GM21619 (cell line): ENCODE results near the gene MRTFA.
"Not testable (repeated sequence)": the region's sequence is repeated elsewhere in the genome, so short reads cannot be mapped to it uniquely, and the experiment has no call there.

Experiments used
- ATAC-seq: cut with Tn5 transposase; IDR thresholded peaks from one replicate; pipeline ENCODE4 v1.9.1; 2021; ENCODE audit not compliant: unreplicated experiment

The MRTFA gene

DNA sequence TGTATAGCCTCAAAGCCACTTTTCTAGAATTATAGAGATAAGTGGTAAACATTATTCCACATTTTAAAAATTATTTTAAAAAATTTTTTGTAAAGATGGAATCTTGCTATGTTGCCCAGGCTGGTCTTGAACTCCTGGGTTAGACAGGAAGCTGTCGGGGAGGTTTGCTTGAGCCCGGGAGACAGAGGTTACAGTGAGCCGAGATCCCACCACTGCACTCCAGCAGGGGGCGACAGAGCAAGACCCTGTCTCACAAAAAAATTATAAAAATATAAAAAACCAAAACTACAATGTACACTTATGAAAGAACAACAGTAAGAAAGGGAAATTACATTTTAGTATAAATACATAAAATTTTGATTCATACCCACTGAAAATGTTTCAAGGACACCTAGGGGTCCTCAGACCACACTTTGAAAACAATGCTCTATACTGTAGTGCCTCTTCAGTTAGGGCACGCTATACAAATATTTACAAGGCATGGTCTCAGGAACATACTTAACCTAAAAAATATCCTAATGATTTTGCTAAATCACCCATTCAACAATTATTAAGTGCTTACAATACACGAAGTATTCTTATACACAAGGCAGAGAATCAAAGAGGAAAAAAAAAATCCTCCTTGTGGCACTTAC lies 111.2 kb downstream of the MRTFA start:
- no peak for ATAC-seq

DNA sequence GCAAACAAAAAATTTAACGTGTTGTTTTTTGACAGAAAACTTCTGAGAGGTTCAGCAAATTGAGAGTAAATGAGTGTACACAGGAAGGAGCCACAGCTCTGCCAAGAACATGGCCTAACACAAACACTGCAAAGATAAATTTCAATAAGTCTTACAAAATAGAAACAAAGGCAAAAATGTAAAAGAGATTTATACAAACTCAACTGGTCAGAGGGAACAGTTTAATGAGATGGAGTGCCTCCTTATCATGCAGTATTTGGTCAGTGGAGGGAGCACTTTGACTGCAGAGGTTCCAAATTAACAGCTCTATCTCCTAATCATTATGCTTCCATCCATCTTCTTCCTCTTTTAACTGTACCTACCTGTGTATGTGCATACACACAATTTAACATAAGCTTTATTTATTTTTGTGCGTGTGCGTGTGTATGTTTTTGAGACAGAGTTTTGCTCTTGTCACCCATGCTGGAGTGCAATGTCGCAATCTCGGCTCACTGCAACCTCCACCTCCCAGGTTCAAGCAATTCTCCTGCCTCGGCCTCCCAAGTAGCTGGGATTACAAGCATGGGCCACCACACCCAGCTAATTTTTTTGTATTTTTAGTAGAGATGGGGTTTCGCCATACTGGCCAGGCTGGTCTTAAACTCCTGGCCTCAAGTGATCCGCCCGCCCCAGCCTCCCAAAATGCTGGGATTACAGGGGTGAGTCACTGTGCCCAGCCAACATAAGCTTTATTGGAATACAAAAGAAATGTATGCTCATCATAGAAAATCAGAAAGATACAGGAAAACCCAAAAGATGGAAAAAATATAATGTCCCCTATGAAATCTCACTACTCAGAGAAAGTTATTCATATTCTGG lies 111.9 kb downstream of the MRTFA start:
- no peak for ATAC-seq

DNA sequence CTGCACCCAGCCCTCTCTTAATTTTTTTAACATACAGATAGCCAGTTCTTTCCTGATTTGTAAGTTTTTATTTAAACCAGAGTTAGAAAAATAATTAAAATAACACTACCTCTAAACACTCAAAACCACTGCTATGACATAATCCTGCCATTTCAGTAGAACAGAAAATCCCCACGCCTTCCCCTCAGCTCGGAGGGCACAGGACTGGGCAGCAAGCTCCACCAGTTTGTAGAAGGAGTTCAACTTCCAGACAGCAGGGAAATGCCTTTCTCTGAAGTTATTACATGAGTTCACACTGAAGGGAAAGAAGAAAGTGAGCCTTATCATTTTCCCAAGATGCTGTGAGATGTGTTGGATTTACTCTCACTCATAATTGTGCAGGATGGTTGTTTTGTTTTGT lies 114.4 kb downstream of the MRTFA start:
- ATAC-seq, result no peak

DNA sequence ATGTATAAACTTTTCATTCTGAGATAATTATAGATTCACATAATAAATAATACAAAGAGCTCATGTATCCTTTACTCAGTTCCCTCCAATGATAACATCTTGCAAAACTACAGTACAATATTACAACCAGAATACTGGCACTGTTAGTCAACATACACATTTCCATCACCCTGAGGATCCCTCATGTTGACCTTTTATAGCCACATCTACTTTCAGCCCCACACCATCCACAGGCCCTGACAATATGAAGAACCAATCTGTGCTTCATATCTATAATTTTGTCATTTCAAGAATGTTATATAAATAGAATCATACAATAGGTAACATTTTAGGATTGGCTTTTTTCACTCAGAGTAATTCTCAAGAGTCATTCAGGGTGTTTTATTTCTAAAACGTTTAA lies 115.5 kb downstream of the MRTFA start:
- ATAC-seq, result no peak

DNA sequence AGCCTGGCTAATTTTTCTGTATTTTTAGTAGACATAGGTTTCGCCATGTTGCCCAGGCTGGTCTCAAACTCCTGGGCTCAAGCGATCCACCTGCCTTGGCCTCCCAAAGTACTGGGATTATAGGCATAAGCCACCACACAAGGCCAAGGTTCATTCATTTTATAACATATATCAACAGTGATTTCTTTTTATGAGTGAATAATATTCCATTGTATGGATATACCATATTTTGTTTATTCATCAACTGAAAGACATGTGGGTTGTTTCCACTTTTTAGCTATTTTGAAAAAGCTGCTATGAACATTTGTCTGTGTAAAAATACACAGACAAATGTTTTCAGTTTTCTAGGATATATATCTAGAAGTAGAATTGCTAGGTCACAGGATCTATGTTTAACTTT lies 116.0 kb downstream of the MRTFA start:
- no peak for ATAC-seq

DNA sequence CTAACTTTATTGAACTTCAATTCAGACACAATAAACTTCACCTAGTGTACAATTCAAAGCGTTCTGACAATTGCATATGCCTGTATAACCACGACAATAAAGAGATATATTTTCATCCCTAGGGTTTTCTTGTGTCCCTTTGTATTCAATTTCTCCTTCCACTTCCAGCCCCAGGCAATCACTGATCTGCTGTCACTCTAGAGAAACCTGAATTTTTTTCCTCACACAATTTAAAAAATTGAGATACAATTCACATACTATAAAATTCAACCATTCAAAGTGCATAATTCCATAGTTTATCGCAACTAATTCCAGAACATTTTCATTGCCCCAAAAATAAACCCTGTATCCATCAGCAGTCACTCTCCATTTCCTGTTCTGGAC lies 116.6 kb downstream of the MRTFA start:
- ATAC-seq, result no peak

DNA sequence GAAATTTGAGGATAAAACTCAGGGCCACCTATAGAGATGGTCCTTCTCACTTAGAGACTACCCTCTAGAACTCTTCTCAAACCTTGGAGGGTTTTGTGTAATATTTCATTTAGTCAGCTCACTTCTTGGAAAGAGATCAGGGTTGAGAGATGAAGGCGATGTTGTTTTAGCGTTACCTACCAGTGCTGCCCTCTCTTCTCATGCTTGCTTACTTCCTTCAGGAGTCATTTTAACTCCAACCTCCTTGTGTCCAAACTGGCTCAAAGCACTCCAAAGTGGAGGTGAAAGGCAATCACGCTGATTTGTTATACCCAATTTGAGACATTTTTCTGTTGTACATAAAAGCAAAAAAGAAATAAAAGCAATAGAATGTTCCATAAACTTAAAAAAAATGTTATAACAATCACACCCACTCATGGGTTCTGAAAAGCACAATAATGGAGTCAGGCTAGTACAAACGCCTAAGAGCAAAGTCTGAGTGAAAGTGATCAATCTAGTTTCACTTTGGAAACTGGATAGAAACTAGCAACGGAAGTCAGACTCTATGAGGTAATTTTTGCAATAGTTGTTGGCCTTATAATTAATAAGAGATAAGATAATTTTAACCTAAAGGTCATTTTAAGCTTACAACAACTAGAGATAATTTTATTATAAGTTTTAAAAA lies 117.1 kb downstream of the MRTFA start:
- no peak for ATAC-seq

DNA sequence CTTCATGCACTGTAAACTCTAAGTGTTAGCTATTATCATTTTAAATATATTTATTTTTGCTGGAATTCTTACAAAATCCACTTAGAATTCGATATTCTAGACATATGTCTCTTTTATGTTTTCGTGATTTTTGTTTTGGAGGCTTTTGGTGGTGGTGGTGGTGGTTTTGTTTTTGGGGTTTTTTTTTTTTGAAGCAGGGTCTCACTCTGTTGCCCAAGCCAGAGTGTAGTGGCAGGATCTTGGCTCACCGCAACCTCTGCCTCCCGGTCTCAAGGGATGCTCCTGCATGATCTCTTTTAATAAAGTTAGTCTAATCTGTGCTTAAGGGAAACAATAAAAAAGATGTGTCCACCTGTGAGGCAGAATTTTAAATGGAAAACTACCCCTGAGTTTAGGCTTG lies 117.7 kb downstream of the MRTFA start:
- no peak for ATAC-seq

DNA sequence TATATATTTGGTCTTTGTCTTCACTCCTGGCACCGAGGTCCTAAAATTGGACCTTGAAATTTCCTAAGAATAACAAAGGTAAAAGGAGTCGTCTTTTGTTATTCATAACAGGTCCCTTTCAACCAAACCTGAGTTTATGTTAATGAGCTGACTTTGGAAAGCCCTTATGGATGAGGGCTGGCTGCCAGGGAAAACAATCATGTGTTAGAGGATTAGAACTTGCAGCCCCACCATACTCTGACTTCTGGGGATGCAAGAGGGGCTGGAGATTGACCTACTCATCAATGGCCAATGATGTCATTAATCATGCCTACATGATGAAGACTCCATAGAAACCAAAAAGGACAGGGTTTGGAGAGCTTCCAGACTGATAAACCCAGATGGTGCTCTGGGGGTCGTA lies 118.9 kb downstream of the MRTFA start:
- ATAC-seq, result no peak

DNA sequence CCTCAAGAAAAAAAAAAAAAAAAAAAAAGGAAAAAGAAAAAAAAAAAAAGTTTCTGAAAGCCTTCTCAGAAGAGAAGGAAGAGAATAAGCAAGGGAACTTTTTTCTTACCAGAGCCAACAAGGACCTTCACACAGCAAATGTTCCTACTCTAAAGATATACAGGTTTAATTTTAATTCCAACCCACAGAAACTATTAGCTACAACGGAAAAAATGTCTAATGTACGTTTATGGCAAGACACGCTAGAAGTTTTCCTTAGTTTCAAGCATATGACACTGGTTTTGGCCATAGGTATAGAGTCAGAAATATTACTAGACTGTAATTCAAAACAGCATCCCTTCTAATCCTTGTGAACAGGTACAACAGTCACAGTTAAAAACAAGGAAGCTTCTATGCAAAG lies 120.1 kb downstream of the MRTFA start:
- no peak for ATAC-seq

DNA sequence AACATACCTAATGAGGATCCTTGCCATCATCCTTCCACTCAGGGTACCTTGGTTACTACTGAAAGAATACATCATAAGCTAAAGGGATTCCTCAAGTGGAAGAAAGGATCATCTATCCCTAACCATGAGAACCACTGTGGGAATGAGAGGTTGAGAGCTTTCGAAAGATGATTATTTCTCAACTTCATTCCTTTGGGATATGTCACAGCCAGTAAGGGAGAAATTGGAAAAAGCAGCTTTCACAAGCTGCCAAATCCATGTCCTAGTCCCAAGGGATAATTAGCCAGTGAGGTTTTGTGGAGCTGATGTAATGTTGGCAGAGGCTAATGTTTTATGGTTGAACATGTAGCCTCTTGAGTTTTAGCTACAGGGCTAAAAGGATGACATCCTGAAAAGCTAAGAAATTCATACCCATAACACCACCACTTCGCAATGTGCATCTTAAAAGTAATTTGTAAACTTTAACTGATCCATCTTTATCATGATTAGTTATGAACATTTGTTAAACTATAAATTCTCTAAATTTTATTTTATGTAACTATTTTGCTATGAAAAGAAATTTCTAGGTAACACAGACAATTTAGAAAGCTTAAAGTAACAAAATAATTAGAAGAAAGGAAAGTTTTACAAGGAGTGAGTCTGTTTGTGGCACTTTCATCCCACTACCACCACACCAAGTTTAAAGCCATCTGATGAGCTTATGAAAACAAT lies 123.9 kb downstream of the MRTFA start:
- ATAC-seq, result no peak

DNA sequence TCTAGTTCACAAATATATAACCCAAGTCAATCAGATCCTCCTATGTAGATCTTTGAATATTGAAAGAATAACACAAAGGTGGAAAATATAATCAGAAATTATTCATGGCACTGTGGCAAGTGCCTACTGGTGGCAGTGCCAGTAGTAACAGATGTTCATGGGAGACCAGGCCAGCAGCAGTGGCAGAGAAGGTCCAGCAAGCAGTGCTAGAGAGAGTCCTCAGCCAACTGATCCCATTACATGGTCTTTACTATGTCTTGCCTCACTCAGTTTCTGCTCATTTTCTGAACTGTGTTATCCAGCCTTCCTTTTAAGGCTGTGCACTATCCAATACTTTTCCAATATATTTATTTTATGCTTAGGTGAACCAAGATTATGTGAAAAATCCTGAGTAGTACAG lies 124.9 kb downstream of the MRTFA start:
- no peak for ATAC-seq

DNA sequence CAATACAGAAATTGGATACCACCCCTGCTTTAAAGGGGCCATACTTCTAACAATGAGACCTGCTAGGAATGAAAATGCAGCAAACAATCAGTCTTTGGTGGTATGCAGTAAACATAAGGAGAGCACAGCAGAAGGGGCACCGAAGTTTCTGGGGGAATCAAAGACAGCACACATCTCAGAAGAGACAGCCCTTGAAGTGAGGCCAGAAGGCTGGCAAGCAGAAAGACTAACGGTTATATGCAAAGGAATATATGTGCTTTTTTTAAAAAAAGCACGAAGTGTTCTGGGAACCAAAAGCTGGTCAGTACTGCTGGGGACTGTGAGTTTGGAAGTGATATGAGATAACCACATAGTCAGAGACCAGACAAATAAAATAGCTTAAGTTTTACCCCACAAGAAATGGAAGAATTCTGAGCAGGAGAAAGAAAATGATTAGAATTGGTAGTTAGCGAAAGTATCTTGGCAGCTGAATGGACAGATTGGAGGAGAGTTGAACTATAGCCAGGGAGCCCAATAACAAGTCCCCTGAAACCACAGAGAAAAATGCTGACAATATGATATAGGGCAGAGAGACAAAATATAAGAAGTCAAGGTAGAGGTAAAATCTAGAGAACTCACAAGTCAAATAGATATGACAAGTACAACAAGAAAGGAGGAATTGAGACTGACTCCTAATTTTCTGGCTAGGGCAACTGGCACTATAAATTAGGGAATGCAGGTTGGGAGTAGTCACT lies 125.7 kb downstream of the MRTFA start:
- ATAC-seq, result no peak

DNA sequence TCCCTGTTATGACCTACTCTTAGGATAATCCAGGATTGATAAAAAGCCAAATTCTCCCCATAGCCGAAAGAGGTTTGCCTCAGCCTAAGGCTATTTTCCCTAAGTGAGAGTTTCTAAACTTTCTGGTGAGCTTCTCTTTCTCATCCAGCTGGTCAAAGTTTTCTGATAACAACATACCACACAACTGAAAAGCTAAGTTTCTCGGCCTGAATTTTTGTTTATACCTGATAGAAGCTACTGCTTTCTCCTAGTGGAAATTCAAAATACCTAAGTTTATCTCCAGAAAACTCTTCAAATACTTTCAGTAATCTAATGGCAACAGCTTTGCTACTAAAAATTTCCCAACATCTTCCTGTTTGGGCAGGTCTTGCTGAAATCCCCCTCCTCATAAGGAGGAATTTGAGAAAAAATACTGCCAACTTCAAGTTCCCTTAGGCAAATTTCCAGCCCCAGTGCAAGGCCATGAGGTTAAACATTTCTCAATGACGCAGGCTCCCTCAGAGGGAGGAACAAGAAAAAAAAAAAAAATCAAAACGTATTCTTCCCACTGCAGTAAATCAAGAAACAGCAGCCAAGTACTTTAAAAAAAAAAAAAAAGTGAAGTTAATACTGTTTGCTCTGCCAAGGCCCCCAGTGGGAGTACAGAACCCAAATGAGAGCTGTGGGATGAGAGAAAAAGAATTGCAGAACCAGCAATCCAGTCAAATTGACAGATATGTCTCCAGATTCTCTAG lies 127.0 kb downstream of the MRTFA start:
- no peak for ATAC-seq

DNA sequence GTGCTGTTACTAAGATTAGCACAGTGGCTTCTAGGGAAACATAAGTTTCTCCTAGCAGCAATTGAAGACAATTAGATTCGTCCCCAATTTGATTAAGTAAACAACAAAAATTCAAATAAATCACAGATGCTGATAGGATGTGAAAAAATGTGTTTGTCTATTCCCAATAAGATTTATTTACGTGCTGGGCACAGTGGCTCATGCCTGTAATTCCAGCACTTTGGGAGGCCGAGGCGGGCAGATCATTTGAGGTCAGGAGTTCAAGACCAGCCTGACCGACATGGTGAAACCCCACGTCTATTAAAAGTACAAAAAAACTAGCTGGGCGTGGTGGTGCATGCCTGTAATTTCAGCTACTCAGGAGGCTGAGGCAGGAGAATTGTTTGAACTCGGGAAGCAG lies 128.5 kb downstream of the MRTFA start:
- ATAC-seq, result not testable (repeated sequence)

DNA sequence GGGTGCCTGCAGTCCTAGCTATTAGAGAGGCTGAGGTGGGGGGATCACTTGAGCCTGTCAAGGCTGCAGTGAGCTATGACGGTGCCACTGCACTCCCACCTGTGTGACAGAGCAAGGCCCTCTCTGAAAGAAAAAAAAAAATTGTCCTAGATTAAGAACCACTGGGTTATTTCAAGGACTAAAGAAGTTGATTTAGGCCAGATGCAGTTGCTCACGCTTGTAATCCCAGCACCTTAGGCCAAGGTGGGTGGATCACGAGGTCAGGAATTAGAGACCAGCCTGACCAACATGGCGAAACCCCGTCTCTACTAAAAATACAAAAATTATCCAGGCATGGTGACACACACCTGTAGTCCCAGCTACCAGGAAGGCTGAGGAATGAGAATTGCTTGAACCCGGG lies 129.0 kb downstream of the MRTFA start:
- ATAC-seq, result no peak

DNA sequence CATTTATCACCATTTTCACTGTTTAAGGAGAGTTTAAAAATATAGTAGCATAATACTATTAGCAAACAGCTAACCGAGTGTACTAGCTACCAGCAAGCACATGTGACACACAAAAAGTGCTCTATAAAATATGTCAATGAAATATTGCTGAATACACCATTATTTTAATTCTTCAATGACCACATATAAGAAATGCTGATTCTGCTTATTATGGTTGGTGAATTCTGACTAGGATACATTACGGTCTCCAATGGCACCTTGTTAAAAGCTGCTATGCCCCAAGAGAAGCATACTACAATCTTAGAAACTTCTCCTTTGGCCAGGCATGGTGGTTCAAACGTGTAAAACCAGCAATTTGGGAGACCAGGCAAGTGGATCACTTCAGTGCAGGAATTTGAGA lies 129.8 kb downstream of the MRTFA start:
- no peak for ATAC-seq

DNA sequence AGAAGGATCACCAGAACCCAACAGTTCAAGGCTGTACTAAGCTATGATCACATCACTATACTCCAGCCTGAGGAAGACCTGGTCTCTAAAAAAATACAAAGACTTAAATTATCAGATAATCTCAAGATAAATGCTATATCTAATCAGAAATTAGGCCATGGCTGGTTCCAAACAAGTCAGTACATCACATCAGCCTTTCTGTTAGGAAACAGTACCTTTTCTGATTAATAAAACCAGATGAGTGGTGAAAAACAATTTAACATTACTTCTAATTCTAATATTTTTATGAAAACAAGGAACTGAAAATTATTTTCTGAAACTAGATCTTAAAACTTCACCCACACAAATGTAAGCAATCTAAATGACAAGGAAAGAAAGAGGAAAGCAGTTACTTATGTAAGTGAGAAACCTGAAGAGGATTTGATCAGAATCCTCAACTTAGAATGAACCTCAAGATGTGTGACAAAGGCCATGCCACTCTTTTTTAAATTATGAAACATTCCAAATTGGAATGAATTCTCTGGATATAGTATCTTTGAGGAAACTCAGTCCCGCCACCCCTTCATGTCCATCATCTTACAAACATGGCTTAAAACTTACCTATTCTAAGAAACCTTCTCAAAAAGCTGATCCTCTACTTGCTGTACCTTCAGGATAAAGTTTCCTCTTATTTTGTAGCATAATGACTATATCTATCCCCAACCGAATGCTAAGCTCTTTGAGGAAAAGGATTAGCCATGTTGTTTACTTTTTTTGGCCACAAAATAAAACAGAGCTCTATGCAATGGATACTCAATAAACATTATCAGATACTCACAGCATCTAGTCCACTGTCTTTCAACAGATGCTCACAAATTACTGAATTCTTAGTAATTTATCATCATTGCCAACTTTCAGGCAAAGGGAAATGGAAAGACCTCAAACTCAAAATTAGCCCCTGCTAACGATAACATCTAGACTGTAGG lies 132.0 kb downstream of the MRTFA start:
- ATAC-seq, result no peak

DNA sequence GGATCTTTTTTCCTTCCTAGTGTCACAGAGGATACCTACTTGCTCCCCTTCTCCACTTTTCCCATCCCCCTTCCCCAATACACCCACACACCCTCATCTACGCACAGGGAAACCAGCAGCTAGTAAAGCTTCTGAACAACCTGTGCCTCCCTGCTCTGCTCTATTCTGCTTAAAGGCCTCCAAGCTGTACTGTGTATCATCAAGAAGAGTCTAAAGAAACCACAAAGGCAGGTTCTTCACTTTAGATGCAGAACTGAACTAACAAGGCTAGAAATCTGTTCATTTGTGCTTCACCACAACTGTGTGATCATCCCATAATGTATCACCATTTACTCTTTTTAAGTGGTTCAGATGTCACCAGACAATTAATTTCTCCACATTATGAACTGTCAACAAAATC lies 133.6 kb downstream of the MRTFA start:
- ATAC-seq, result no peak
